K562 (cell line): ENCODE data around the gene CELF6. TPM values are rescaled to one million over a fixed set of nuclear protein-coding genes. Genes with fewer than 3 reads are reported as not detected.

Source experiments
- ATAC-seq: fragments of 200-7000 bp; cut with Tn5 transposase; 3 replicates; pipeline ENCODE4 v1.9.1; 2020; ENCODE audit warnings: moderate library complexity
- BruUV-seq: library from RNA; stranded (reverse); fragments of 400-500 nt; replicated peaks from 2 replicates; lab custom pipeline; 2021; lab: Mats Ljungman, UMichigan
- CTCF ChIA-PET: fragments of 300-600 bp; formaldehyde crosslinking; extraction: SDS; loops from one replicate; lab custom pipeline; 2021; ENCODE audit warnings: low intra/inter-chr PET ratio; lab: Yijun Ruan, JAX
- POLR2A ChIA-PET: fragments of 300-600, 350-650 bp; sonication (Branson Sonifier 250); formaldehyde crosslinking; extraction: SDS; loops from one replicate; lab custom pipeline; 2021; ENCODE audit warnings: antibody characterized with exemption, inconsistent platforms; lab: Yijun Ruan, JAX
- DNase-seq, 4 experiments: peaks; one replicate each; pipeline versions ENCODE4 v3.0.0 to v3.0.0-alpha.2; 2011 to 2018; ENCODE audit warnings: low spot score in 3 of 4, mixed read lengths in 3 of 4; ENCODE audit errors: extremely low read depth in 1 of 4
- FAIRE-seq: peaks from 2 replicates; lab custom pipeline; 2011; peaks lifted over from hg19 to GRCh38; lab: Jason Lieb, UNC
- H2AFZ ChIP-seq: 2 replicates; pipeline ENCODE4 v1.6.0; 2011; ENCODE audit warnings: low read depth, low read length, control low read depth, inconsistent platforms
- H3K27ac ChIP-seq: fragments of 200-600 bp; 3 replicates; pipeline ENCODE4 v1.8.0; 2011; ENCODE audit warnings: low read depth, mild to moderate bottlenecking, control low read depth, inconsistent platforms, low read length, moderate library complexity, mixed read lengths; ENCODE audit errors: extremely low read depth
- H3K27me3 ChIP-seq, 2 experiments: fragments of 300-600 bp in 1 of 2; 2 replicates in 1 of 2; 3 replicates in 1 of 2; pipeline versions ENCODE4 v1.6.0 to v1.8.0; 2011; ENCODE audit warnings: inconsistent platforms in 2 of 2, low read length in 2 of 2, mild to moderate bottlenecking in 1 of 2, mixed read lengths in 1 of 2, moderate library complexity in 1 of 2; ENCODE audit not compliant: control insufficient read depth in 2 of 2, insufficient read depth in 2 of 2
- H3K36me3 ChIP-seq: fragments of 300-600 bp; 3 replicates; pipeline ENCODE4 v1.8.0; 2011; ENCODE audit warnings: mild to moderate bottlenecking, low read length, inconsistent platforms; ENCODE audit not compliant: control insufficient read depth, insufficient read depth
- H3K4me1 ChIP-seq, 2 experiments: fragments of 200-600 bp in 1 of 2; replicated peaks in 1 of 2; 2 replicates in 1 of 2; 3 replicates in 1 of 2; pipeline versions ENCODE4 v1.5.1 to v1.8.0; 2011; ENCODE audit warnings: inconsistent platforms in 2 of 2, low read length in 2 of 2, mild to moderate bottlenecking in 1 of 2, mixed read lengths in 1 of 2, moderate library complexity in 1 of 2; ENCODE audit not compliant: control insufficient read depth in 2 of 2, insufficient read depth in 2 of 2
- H3K4me2 ChIP-seq: 2 replicates; pipeline ENCODE4 v1.6.1; 2011; ENCODE audit warnings: low read length, control low read depth, inconsistent platforms, mixed read lengths; ENCODE audit not compliant: insufficient read depth
- H3K4me3 ChIP-seq: fragments of 200-600 bp; sonication (generic), shearing (Covaris generic); 2 replicates; pipeline ENCODE4 v1.5.1; 2016; ENCODE audit warnings: control low read depth, inconsistent platforms
- H3K79me2 ChIP-seq: fragments of 200-600 bp; 3 replicates; pipeline ENCODE4 v1.8.0; 2011; ENCODE audit warnings: low read length, inconsistent platforms; ENCODE audit not compliant: control insufficient read depth, insufficient read depth
- H3K9ac ChIP-seq, 2 experiments: 2 replicates each; pipeline versions ENCODE4 v1.6.0 to v1.6.1; 2011; ENCODE audit warnings: low read depth in 2 of 2, low read length in 2 of 2, control low read depth in 1 of 2, inconsistent platforms in 1 of 2, mild to moderate bottlenecking in 1 of 2, mixed read lengths in 1 of 2; ENCODE audit not compliant: insufficient read depth in 1 of 2
- H3K9me1 ChIP-seq: one replicate; pipeline ENCODE4 v1.6.0; 2011; ENCODE audit warnings: inconsistent platforms, mild to moderate bottlenecking, low read length, moderate library complexity; ENCODE audit not compliant: control insufficient read depth, insufficient read depth
- H3K9me3 ChIP-seq: replicated peaks from 2 replicates; pipeline ENCODE4 v1.5.1; 2011; ENCODE audit warnings: low read depth, low read length, inconsistent platforms; ENCODE audit not compliant: control insufficient read depth, insufficient read depth
- H4K20me1 ChIP-seq: replicated peaks from 2 replicates; pipeline ENCODE4 v1.6.1; 2011; ENCODE audit warnings: low read length, inconsistent platforms, mixed read lengths; ENCODE audit not compliant: control insufficient read depth, insufficient read depth
- ATF6 ChIP-seq: sonication (generic); formaldehyde crosslinking; IDR thresholded peaks from 2 replicates; pipeline ENCODE4 v1.4.0; 2020; ENCODE audit warnings: mild to moderate bottlenecking, missing genetic modification reagents
- GATA2 ChIP-seq: sonication (generic); formaldehyde crosslinking; IDR thresholded peaks from 2 replicates; pipeline ENCODE4 v1.4.0; 2020; ENCODE audit warnings: mild to moderate bottlenecking, missing genetic modification reagents
- GATAD2B ChIP-seq: fragments of 450-650 bp; IDR thresholded peaks from 2 replicates; pipeline ENCODE4 v1.6.1; 2017; ENCODE audit warnings: mild to moderate bottlenecking, borderline replicate concordance
- MCM2 ChIP-seq: fragments of 450-650 bp; IDR thresholded peaks from 2 replicates; pipeline ENCODE4 v1.6.1; 2017; ENCODE audit warnings: low read depth, mild to moderate bottlenecking
- MCM5 ChIP-seq: fragments of 450-650 bp; IDR thresholded peaks from 2 replicates; pipeline ENCODE4 v1.6.1; 2016; ENCODE audit warnings: low read depth
- MTA1 ChIP-seq: fragments of 450-650 bp; IDR thresholded peaks from 2 replicates; pipeline ENCODE4 v1.6.1; 2017; ENCODE audit warnings: borderline replicate concordance
- MXD1 ChIP-seq: fragments of 250-450 bp; sonication (Bioruptor Pico); IDR thresholded peaks from 2 replicates; pipeline ENCODE4 v1.8.0; 2021; ENCODE audit warnings: borderline replicate concordance, mild to moderate bottlenecking, moderate library complexity; ENCODE audit not compliant: poor library complexity, severe bottlenecking
- NCOA1 ChIP-seq: fragments of 450-650 bp; IDR thresholded peaks from 2 replicates; pipeline ENCODE4 v1.6.1; 2016; ENCODE audit warnings: low read depth
- NR0B1 ChIP-seq: fragments of 450-650 bp; IDR thresholded peaks from one replicate; pipeline ENCODE4 v1.6.1; 2018; ENCODE audit warnings: mild to moderate bottlenecking, moderate library complexity; ENCODE audit not compliant: partially characterized antibody
- PRMT5 ChIP-seq: sonication (generic); formaldehyde crosslinking; IDR thresholded peaks from 2 replicates; pipeline ENCODE4 v1.5.0; 2020; ENCODE audit warnings: missing genetic modification reagents
- SIN3B ChIP-seq: fragments of 450-650 bp; IDR thresholded peaks from 2 replicates; pipeline ENCODE4 v1.6.1; 2017; ENCODE audit warnings: low read depth, mild to moderate bottlenecking, moderate library complexity
- THRAP3 ChIP-seq: fragments of 450-650 bp; IDR thresholded peaks from 2 replicates; pipeline ENCODE4 v1.6.1; 2016; ENCODE audit warnings: mild to moderate bottlenecking, inconsistent platforms, borderline replicate concordance
- ZFP91 ChIP-seq: sonication (generic); formaldehyde crosslinking; IDR thresholded peaks from 2 replicates; pipeline ENCODE4 v1.8.0; 2022; ENCODE audit warnings: mild to moderate bottlenecking, missing genetic modification reagents
- ZNF395 ChIP-seq: fragments of 200-800 bp; sonication (Bioruptor generic); IDR thresholded peaks from 2 replicates; pipeline ENCODE4 v1.6.1; 2017; ENCODE audit warnings: missing genetic modification characterization, missing compliant biosample characterization
- ZNF589 ChIP-seq: fragments of 200-800 bp; sonication (Bioruptor generic); IDR thresholded peaks from 2 replicates; pipeline ENCODE4 v1.6.1; 2016; ENCODE audit warnings: low read depth, missing genetic modification characterization, missing compliant biosample characterization
- ZNF766 ChIP-seq: fragments of 200-800 bp; sonication (Bioruptor generic); conservative IDR thresholded peaks from 2 replicates; pipeline ENCODE4 v1.6.1; 2016; ENCODE audit warnings: missing genetic modification characterization, missing compliant biosample characterization
- WGBS: fragments of 100-300 bp; shearing (Covaris generic); methylation state at CpG from one replicate; pipeline ENCODE4 v1.1.6; 2016; ENCODE audit warnings: low coverage, mixed read lengths; ENCODE audit not compliant: insufficient coverage; ENCODE audit errors: missing lambda C conversion rate; 5-methylcytosine and 5-hydroxymethylcytosine counted together
- in situ Hi-C: fragments of 300-500 bp; cut with MboI; formaldehyde crosslinking; loops from 4 replicates; pipeline ENCODE4 v1.15.0; 2018; ENCODE audit warnings: inconsistent platforms, mixed read lengths
- intact Hi-C: fragments of 100-400 bp; cut with micrococcal nuclease; formaldehyde crosslinking; loops from 2 replicates; pipeline ENCODE4 v1.14.2; 2022
- polyA plus RNA-seq, 8 experiments: library from polyadenylated mRNA; depleted of rRNA in 4 of 8; stranded (reverse) in 5 of 8; unstranded in 3 of 8; fragments of >200 nt; fragmentation: Nextera tagmentation in 2 of 8; fragmentation: Illumina TruSeq in 1 of 8; extraction: Ambion mirVana in 2 of 8; extraction: Trizol in 1 of 8; gene quantifications; 2 replicates each; pipeline versions ENCODE4 v1.2.1 to v1.2.3, GENCODE V29; 2011 to 2014; ENCODE audit warnings: inconsistent platforms in 1 of 8, missing spikeins in 1 of 8
- total RNA-seq, 7 experiments: library from RNA; depleted of rRNA in 6 of 7; stranded (reverse); fragments of >200 nt in 6 of 7; fragmentation: Illumina TruSeq in 2 of 7; extraction: Trizol in 2 of 7; gene quantifications; 2 replicates each; pipeline versions ENCODE4 v1.2.1 to v1.2.3, GENCODE V29; 2011 to 2021; ENCODE audit warnings: low replicate concordance in 1 of 7

The CELF6 gene
- total and polyA plus RNA-seq, 9 of the 15 experiments (the other 6 are each of a cell fraction or from before 2014, with no cell fraction given) = 0.01 to 0.11 TPM; not detected in 7

- Histone ChIP-seq H3K9me1 (no peaks in the 10 kb centered on the region), H3K9me3 (no peaks in the 10 kb centered on the region), H3K4me2 (no peak overlapping the region), H3K79me2 (no peaks in the 10 kb centered on the region), H3K4me1 (no peaks in the 10 kb centered on the region), H4K20me1 (no peaks in the 10 kb centered on the region), H3K27me3 (no peaks in the 10 kb centered on the region), H3K27ac (no peak overlapping the region), H3K36me3 (peaks cover 72% of the 10 kb centered on the region), H3K9ac (no peak overlapping the region), H3K4me3 (no peak overlapping the region), H2AFZ (no peak overlapping the region)
- ATAC-seq = no peak
- POLR2A ChIA-PET = no interaction called here
- DNase-seq = no peak
- 70% methylated on average over 3 of the region's 3 CpGs for WGBS
- in situ Hi-C loops = no loop called here
- no peak for FAIRE-seq
- BruUV-seq = no TSS peak
- CTCF ChIA-PET = no interaction called here
- intact Hi-C loops = no loop called here
- no peak for TF ChIP-seq ZFP91 (CRISPR knock-in tag)
- TF ChIP-seq GATA2 (CRISPR knock-in tag) = no peak
- TF ChIP-seq MTA1 = no peak
- no peak for TF ChIP-seq NCOA1
- no peak for TF ChIP-seq NR0B1
- no peak for TF ChIP-seq PRMT5 (CRISPR knock-in tag)
- TF ChIP-seq ATF6 (CRISPR knock-in tag) = no peak
- TF ChIP-seq ZNF395 = no peak
- TF ChIP-seq SIN3B = no peak
- TF ChIP-seq ZNF589 (CRISPR knock-in tag) = no peak
- TF ChIP-seq THRAP3 = no peak
- no peak for TF ChIP-seq MCM5
- no peak for TF ChIP-seq MXD1 (CRISPR knock-in tag)
- TF ChIP-seq GATAD2B = no peak
- no peak for TF ChIP-seq ZNF766
- TF ChIP-seq MCM2 = no peak
Measured at GRCh38 chr15:72249142-72249810, 70.7 kb downstream of the CELF6 start.
